NOMO-1 (cell line): ENCODE data around the gene CCDC182.

Experiments used
- DNase-seq, 2 experiments: peaks; one replicate each; lab custom pipeline; 2025; ENCODE audit not compliant: unreplicated experiment in 2 of 2; lab: John Stamatoyannopoulos, UW

Gene CCDC182

GRCh38 chr17:57745242-57745641, at the start of gene CCDC182:
TSS of gene CCDC182 (minus strand) at chr17:57745299. CDS start at chr17:57745272, 27 bp downstream.
- DNase-seq = peak; percentile 45 to 75

GRCh38 chr17:57794841-57795240, 49.7 kb upstream of the CCDC182 start:
- DNase-seq = no peak

- DNase-seq = no peak
Observed at GRCh38 chr17:57788725-57789124, 43.6 kb upstream of the CCDC182 start.

- no peak for DNase-seq
Observed at GRCh38 chr17:57785022-57785421, 39.9 kb upstream of the CCDC182 start.

GRCh38 chr17:57784226-57784895, 39.3 kb upstream of the CCDC182 start:
- no peak for DNase-seq

GRCh38 chr17:57783338-57783742, 38.2 kb upstream of the CCDC182 start:
- peak; percentile 55 to 75 for DNase-seq

GRCh38 chr17:57782647-57783337, 37.7 kb upstream of the CCDC182 start:
- no peak for DNase-seq

GRCh38 chr17:57782062-57782490, 37.0 kb upstream of the CCDC182 start:
- DNase-seq = no peak

GRCh38 chr17:57781386-57782061, 36.4 kb upstream of the CCDC182 start:
- no peak for DNase-seq

GRCh38 chr17:57779706-57780105, 34.6 kb upstream of the CCDC182 start:
- DNase-seq = no peak

- no peak for DNase-seq
Observed at GRCh38 chr17:57778306-57778705, 33.2 kb upstream of the CCDC182 start.

- no peak for DNase-seq
Observed at GRCh38 chr17:57776366-57776765, 31.3 kb upstream of the CCDC182 start.

- DNase-seq = no peak
Observed at GRCh38 chr17:57774872-57775271, 29.8 kb upstream of the CCDC182 start.

GRCh38 chr17:57773557-57773956, 28.5 kb upstream of the CCDC182 start:
- DNase-seq = peak in 1 of 2 experiments; percentile 24

- DNase-seq = no peak
Observed at GRCh38 chr17:57772774-57773173, 27.7 kb upstream of the CCDC182 start.

- no peak for DNase-seq
Observed at GRCh38 chr17:57767561-57767960, 22.5 kb upstream of the CCDC182 start.

- DNase-seq = no peak
Observed at GRCh38 chr17:57766318-57766943, 21.3 kb upstream of the CCDC182 start.

- DNase-seq = no peak
Observed at GRCh38 chr17:57762452-57763395, 17.6 kb upstream of the CCDC182 start.

- DNase-seq = no peak
Observed at GRCh38 chr17:57761887-57762286, 16.8 kb upstream of the CCDC182 start.

GRCh38 chr17:57760046-57760445, 14.9 kb upstream of the CCDC182 start:
- DNase-seq = no peak
